Measurements from ENCODE around the gene LPGAT1.

LPGAT1 gene

GRCh38 chr1:211762206-211762605, 68.4 kb downstream of the LPGAT1 start:
- no peaks in the 10 kb centered on the region for H3K9me3 Mint-ChIP-seq
- no peaks in the 10 kb centered on the region for H3K27me3 Mint-ChIP-seq
- H3K27ac Mint-ChIP-seq: no peak overlapping the region
- peaks cover 9% of the 10 kb centered on the region for H3K4me1 Mint-ChIP-seq (ENCODE audit: low read depth)
- H3K36me3 Mint-ChIP-seq (ENCODE audit: low read depth): peaks cover 45% of the 10 kb centered on the region
- intact Hi-C loops (cut with micrococcal nuclease): no loop called here
- H3K4me3 Mint-ChIP-seq: no peak overlapping the region

GRCh38 chr1:211761400-211761799, 69.2 kb downstream of the LPGAT1 start:
- Mint-ChIP-seq H3K36me3 (ENCODE audit: low read depth) (peaks cover 43% of the 10 kb centered on the region), H3K4me1 (ENCODE audit: low read depth) (peaks cover 9% of the 10 kb centered on the region), H3K27me3 (no peaks in the 10 kb centered on the region), H3K9me3 (no peaks in the 10 kb centered on the region), H3K4me3 (no peak overlapping the region), H3K27ac (no peak overlapping the region)
- intact Hi-C loops (cut with micrococcal nuclease): no loop called here

- no peaks in the 10 kb centered on the region for H3K27me3 Mint-ChIP-seq
- H3K9me3 Mint-ChIP-seq: no peaks in the 10 kb centered on the region
- peaks cover 38% of the 10 kb centered on the region for H3K36me3 Mint-ChIP-seq (ENCODE audit: low read depth)
- H3K4me1 Mint-ChIP-seq (ENCODE audit: low read depth): peaks cover 9% of the 10 kb centered on the region
- intact Hi-C loops (cut with micrococcal nuclease): no loop called here
- H3K4me3 Mint-ChIP-seq: no peak overlapping the region
- no peak overlapping the region for H3K27ac Mint-ChIP-seq
These were observed 74.0 kb downstream of the LPGAT1 start for GRCh38 chr1:211756471-211757020.

- H3K4me1 Mint-ChIP-seq (ENCODE audit: low read depth): peaks cover 4% of the 10 kb centered on the region
These were observed 76.8 kb downstream of the LPGAT1 start for GRCh38 chr1:211753649-211754251.

GRCh38 chr1:211752951-211753486, 77.5 kb downstream of the LPGAT1 start:
- intact Hi-C loops (cut with micrococcal nuclease): no loop called here
- Mint-ChIP-seq H3K4me1 (ENCODE audit: low read depth) (peaks cover 4% of the 10 kb centered on the region), H3K27me3 (no peaks in the 10 kb centered on the region), H3K27ac (no peak overlapping the region), H3K9me3 (no peaks in the 10 kb centered on the region), H3K4me3 (no peak overlapping the region), H3K36me3 (ENCODE audit: low read depth) (peaks cover 59% of the 10 kb centered on the region)

More at GRCh38 chr1:211753649-211754251, 76.8 kb downstream of the LPGAT1 start:
- Mint-ChIP-seq H3K27ac (no peak overlapping the region), H3K36me3 (ENCODE audit: low read depth) (peaks cover 58% of the 10 kb centered on the region), H3K27me3 (no peaks in the 10 kb centered on the region), H3K4me3 (no peak overlapping the region), H3K9me3 (no peaks in the 10 kb centered on the region)
- intact Hi-C loops (cut with micrococcal nuclease): no loop called here

GRCh38 chr1:211752317-211752716, 78.2 kb downstream of the LPGAT1 start:
- peaks cover 59% of the 10 kb centered on the region for H3K36me3 Mint-ChIP-seq (ENCODE audit: low read depth)
- no peak overlapping the region for H3K4me3 Mint-ChIP-seq
- no peak overlapping the region for H3K27ac Mint-ChIP-seq
- H3K4me1 Mint-ChIP-seq (ENCODE audit: low read depth): peaks cover 4% of the 10 kb centered on the region
- no peaks in the 10 kb centered on the region for H3K9me3 Mint-ChIP-seq
- intact Hi-C loops (cut with micrococcal nuclease): no loop called here
- no peaks in the 10 kb centered on the region for H3K27me3 Mint-ChIP-seq

- H3K36me3 Mint-ChIP-seq (ENCODE audit: low read depth): peaks cover 62% of the 10 kb centered on the region
- H3K4me1 Mint-ChIP-seq (ENCODE audit: low read depth): peaks cover 4% of the 10 kb centered on the region
- H3K4me3 Mint-ChIP-seq: no peak overlapping the region
- H3K27ac Mint-ChIP-seq: no peak overlapping the region
- H3K27me3 Mint-ChIP-seq: no peaks in the 10 kb centered on the region
- intact Hi-C loops (cut with micrococcal nuclease): no loop called here
- no peaks in the 10 kb centered on the region for H3K9me3 Mint-ChIP-seq
These were observed 79.1 kb downstream of the LPGAT1 start for GRCh38 chr1:211751438-211751837.

- no peaks in the 10 kb centered on the region for H3K9me3 Mint-ChIP-seq
- intact Hi-C loops (cut with micrococcal nuclease): no loop called here
- no peak overlapping the region for H3K4me3 Mint-ChIP-seq
- H3K27me3 Mint-ChIP-seq: no peaks in the 10 kb centered on the region
- H3K36me3 Mint-ChIP-seq (ENCODE audit: low read depth): peaks cover 65% of the 10 kb centered on the region
- peaks cover 4% of the 10 kb centered on the region for H3K4me1 Mint-ChIP-seq (ENCODE audit: low read depth)
- no peak overlapping the region for H3K27ac Mint-ChIP-seq
These were observed 80.0 kb downstream of the LPGAT1 start for GRCh38 chr1:211750599-211750998.

GRCh38 chr1:211749251-211749650, 81.3 kb downstream of the LPGAT1 start:
- H3K36me3 Mint-ChIP-seq (ENCODE audit: low read depth): peaks cover 62% of the 10 kb centered on the region
- H3K4me1 Mint-ChIP-seq (ENCODE audit: low read depth): peaks cover 4% of the 10 kb centered on the region
- no peak overlapping the region for H3K4me3 Mint-ChIP-seq
- H3K27me3 Mint-ChIP-seq: no peaks in the 10 kb centered on the region
- no peak overlapping the region for H3K27ac Mint-ChIP-seq
- intact Hi-C loops (cut with micrococcal nuclease): no loop called here
- no peaks in the 10 kb centered on the region for H3K9me3 Mint-ChIP-seq

GRCh38 chr1:211748810-211749209, 81.8 kb downstream of the LPGAT1 start:
- Mint-ChIP-seq H3K36me3 (ENCODE audit: low read depth) (peaks cover 58% of the 10 kb centered on the region), H3K9me3 (no peaks in the 10 kb centered on the region), H3K27me3 (no peaks in the 10 kb centered on the region), H3K4me3 (no peak overlapping the region), H3K27ac (no peak overlapping the region), H3K4me1 (ENCODE audit: low read depth) (peaks cover 4% of the 10 kb centered on the region)
- intact Hi-C loops (cut with micrococcal nuclease): no loop called here

GRCh38 chr1:211742889-211743529, 87.6 kb downstream of the LPGAT1 start:
- Mint-ChIP-seq H3K4me1 (ENCODE audit: low read depth) (peaks cover 19% of the 10 kb centered on the region), H3K27me3 (no peaks in the 10 kb centered on the region), H3K27ac (no peak overlapping the region), H3K36me3 (ENCODE audit: low read depth) (peaks cover 21% of the 10 kb centered on the region), H3K4me3 (no peak overlapping the region), H3K9me3 (no peaks in the 10 kb centered on the region)
- intact Hi-C loops (cut with micrococcal nuclease): no loop called here

- Mint-ChIP-seq H3K4me1 (ENCODE audit: low read depth) (peaks cover 19% of the 10 kb centered on the region), H3K27ac (no peak overlapping the region), H3K4me3 (no peak overlapping the region), H3K27me3 (no peaks in the 10 kb centered on the region), H3K36me3 (ENCODE audit: low read depth) (peaks cover 14% of the 10 kb centered on the region), H3K9me3 (no peaks in the 10 kb centered on the region)
- intact Hi-C loops (cut with micrococcal nuclease): no loop called here
These were observed 88.3 kb downstream of the LPGAT1 start for GRCh38 chr1:211742272-211742671.

- intact Hi-C loops (cut with micrococcal nuclease): no loop called here
- Mint-ChIP-seq H3K4me1 (ENCODE audit: low read depth) (peaks cover 19% of the 10 kb centered on the region), H3K9me3 (no peaks in the 10 kb centered on the region), H3K27me3 (no peaks in the 10 kb centered on the region), H3K27ac (no peak overlapping the region), H3K4me3 (no peak overlapping the region), H3K36me3 (ENCODE audit: low read depth) (peaks cover 9% of the 10 kb centered on the region)
These were observed 88.8 kb downstream of the LPGAT1 start for GRCh38 chr1:211741788-211742187.

GRCh38 chr1:211741116-211741515, 89.4 kb downstream of the LPGAT1 start:
- intact Hi-C loops (cut with micrococcal nuclease): no loop called here
- Mint-ChIP-seq H3K9me3 (no peaks in the 10 kb centered on the region), H3K27ac (no peak overlapping the region), H3K36me3 (ENCODE audit: low read depth) (peaks cover 2% of the 10 kb centered on the region), H3K4me1 (ENCODE audit: low read depth) (peaks cover 19% of the 10 kb centered on the region), H3K4me3 (no peak overlapping the region), H3K27me3 (no peaks in the 10 kb centered on the region)
